ENCODE results near the gene GRHL1. TPM values are rescaled to one million over a fixed set of nuclear protein-coding genes. Genes with fewer than 3 reads are reported as not detected.

The GRHL1 gene
- total and polyA plus RNA-seq, 9 of the 15 experiments (the other 6 are each of a cell fraction or from before 2014, with no cell fraction given) = 1.7 to 6.1 (median 4.7) TPM

- TF ChIP-seq CBFB (CRISPR knock-in tag; IDR thresholded peaks at IDR 0.05) = no peak
- no peak for TF ChIP-seq MXD1 (CRISPR knock-in tag; IDR thresholded peaks at IDR 0.05; ENCODE audit: borderline replicate concordance, poor library complexity, severe bottlenecking)
- no peak for TF ChIP-seq NR0B1 (IDR thresholded peaks at IDR 0.05; ENCODE audit: partially characterized antibody)
- TF ChIP-seq DMBX1 (CRISPR knock-in tag; IDR thresholded peaks at IDR 0.05; ENCODE audit: borderline replicate concordance) = no peak
- TF ChIP-seq SNAPC5 (CRISPR knock-in tag; IDR thresholded peaks at IDR 0.05) = no peak
- TF ChIP-seq ZNF584 (CRISPR knock-in tag; IDR thresholded peaks at IDR 0.05; ENCODE audit: low read depth) = no peak
- peak; percentile 44 to 54 for TF ChIP-seq RAD21 (CRISPR knock-in tag; conservative IDR thresholded peaks at IDR 0.05 in 1 of 2, IDR thresholded peaks at IDR 0.05 in 1 of 2)
- TF ChIP-seq ZNF77 (CRISPR knock-in tag; IDR thresholded peaks at IDR 0.05) = no peak
- TF ChIP-seq CHD7 (IDR thresholded peaks at IDR 0.05; ENCODE audit: low read depth, low read length) = no peak
- TF ChIP-seq EP400 (IDR thresholded peaks at IDR 0.05) = no peak
- TF ChIP-seq FOXA3 (CRISPR knock-in tag; conservative IDR thresholded peaks at IDR 0.05 in 1 of 2, IDR thresholded peaks at IDR 0.05 in 1 of 2) = 0 out of 4 replicates have a peak, but pooled peaks of 1 of the 2 experiments have one; percentile 12
- no peak for TF ChIP-seq ZNF586 (CRISPR knock-in tag; conservative IDR thresholded peaks at IDR 0.05)
- TF ChIP-seq PHB2 (IDR thresholded peaks at IDR 0.05; ENCODE audit: low read depth) = no peak
These were observed 77.0 kb downstream of the GRHL1 start (continued) for GRCh38 chr2:10028407-10028987.

Measured in K562 (cell line).